Measurements from ENCODE around the gene ADAMTS6. TPM values are rescaled to one million over a fixed set of nuclear protein-coding genes. Genes with fewer than 3 reads are reported as not detected.
"Not testable (repeated sequence)": the region's sequence is repeated elsewhere in the genome, so short reads cannot be mapped to it uniquely, and the experiment has no call there.

The ADAMTS6 gene
- total RNA-seq, result 1.9 TPM

DNA sequence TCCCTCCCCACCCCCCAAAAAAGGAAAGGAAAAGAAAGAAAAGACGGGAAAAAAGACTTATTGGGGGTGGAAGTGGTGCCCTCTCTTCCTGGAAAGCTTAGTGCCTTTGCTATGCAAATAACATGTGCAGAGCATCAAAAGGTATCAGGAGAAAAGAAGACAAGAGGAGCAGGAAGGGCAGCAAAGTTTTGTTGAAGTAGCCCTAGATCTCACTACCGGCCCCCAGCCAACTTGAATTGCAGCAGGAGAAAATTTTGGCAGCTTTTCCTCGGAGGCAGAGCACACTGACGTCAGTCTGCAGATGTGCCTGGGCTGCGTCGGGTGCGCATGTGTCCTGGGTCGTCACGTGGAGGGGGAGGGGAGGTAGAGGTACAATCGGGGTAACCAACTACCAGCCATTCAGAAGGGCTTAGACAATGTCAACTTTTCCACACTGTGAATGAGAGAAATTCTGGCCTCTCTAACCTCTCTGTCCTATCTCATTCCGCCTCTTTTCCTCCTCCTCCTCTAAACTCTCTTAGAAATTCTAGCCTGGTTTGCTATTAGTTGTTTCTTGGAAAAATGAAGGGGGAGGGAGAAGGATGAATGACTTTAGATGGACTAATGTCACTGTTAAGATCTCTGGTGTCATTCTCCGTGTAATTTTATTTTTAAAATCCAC is at the start of gene ADAMTS6:
Gene ADAMTS6 (minus strand): TSS at position 286 of the 661 bp plus-strand sequence. CDS start 8,247 bp downstream, outside the sequence.
- DNase-seq (ENCODE audit: low read depth in 2 of 3, low spot score in 2 of 3), result peak in 2 of 3 donors; percentile 78 to 87

GRCh38 chr5:65530904-65531303 is 49.2 kb upstream of the ADAMTS6 start:
- no peak for DNase-seq (ENCODE audit: low read depth in 2 of 3, low spot score in 2 of 3)

DNA sequence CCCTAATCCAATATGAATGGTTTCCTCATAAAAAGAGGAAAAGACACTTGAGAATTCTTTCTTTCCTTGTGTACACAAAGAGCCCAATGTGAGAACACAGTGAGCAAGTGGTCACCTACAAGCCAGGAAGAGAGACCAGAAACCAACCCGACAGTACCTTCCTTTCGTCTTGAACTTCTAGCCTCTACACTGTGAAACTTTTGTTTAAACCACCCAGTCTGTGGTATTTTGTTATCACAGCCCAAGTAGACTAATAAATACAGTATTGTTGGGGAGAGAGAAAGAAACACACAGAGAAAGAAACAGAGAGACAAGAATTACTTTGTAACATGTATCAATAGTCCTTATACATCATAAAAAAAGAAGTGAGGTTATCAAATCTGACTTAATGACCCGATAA is 44.0 kb upstream of the ADAMTS6 start:
- DNase-seq (ENCODE audit: low read depth in 2 of 3, low spot score in 2 of 3), result no peak

DNA sequence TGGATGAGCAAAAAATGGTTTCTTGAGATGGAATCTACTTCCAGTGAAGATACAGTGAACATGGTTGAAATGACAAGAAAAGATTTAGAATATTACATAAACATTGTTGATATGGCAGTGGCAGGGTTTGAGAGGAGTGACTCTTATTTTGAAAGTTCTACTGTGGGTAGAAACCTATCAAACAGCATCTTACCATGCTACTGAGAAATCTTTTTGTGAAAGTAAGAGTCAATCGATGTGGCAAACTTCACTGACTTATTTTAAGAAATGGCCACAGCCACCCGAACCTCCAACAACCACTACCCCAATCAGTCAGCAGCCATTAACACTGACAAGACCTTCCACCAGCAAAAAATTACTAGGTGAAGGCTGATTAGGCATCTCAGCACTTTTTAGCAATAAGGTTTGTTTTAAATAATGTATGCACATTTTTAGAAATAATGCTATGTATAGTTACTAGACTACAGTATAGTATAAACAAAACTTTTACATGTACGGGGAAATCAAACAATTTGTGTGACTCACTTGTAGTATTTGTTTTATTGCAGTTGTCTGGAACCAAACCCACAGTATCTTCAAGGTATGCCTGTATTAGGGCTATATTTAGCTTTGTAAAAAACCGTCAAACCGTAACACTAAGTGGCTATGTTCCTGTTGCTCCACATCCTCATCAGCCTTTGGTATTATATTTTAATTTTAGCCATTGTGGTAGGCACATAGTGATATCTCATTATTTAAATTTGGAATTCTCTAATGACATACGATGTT is 30.6 kb upstream of the ADAMTS6 start:
- DNase-seq (ENCODE audit: low read depth in 2 of 3, low spot score in 2 of 3), result no peak

GRCh38 chr5:65508978-65509377 is 27.3 kb upstream of the ADAMTS6 start:
- no peak for DNase-seq (ENCODE audit: low read depth in 2 of 3, low spot score in 2 of 3)

DNA sequence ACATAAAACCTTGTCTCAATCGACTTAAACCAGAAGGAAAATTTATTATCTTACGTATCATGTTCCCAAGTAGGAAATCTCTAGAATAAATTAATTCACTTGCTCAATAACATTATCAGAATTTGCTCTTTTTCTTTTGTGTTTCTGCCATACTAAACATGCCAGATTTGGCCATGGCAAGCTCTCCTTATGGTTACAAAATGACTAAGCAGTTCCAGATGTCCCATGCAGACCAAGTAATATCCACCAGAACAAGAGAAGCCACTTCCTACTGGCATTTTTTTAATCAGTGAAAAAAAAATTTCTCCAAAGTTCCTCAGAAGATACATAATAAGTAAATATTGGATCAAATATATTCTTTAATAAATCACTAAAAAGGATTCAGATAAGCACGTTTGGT is 25.2 kb upstream of the ADAMTS6 start:
- DNase-seq (ENCODE audit: low read depth in 2 of 3, low spot score in 2 of 3), result peak in 2 of 3 donors; percentile 3 to 10

GRCh38 chr5:65489119-65489518 is 7.4 kb upstream of the ADAMTS6 start:
- no peak for DNase-seq (ENCODE audit: low read depth in 2 of 3, low spot score in 2 of 3)

GRCh38 chr5:65488038-65488687 is 6.4 kb upstream of the ADAMTS6 start:
- DNase-seq (ENCODE audit: low read depth in 2 of 3, low spot score in 2 of 3), result not testable (repeated sequence)

- DNase-seq (ENCODE audit: low read depth in 2 of 3, low spot score in 2 of 3), result not testable (repeated sequence)
Observed at GRCh38 chr5:65486803-65487202, 5.1 kb upstream of the ADAMTS6 start.

GRCh38 chr5:65485405-65485804 is 3.7 kb upstream of the ADAMTS6 start:
- DNase-seq (ENCODE audit: low read depth in 2 of 3, low spot score in 2 of 3), result no peak

GRCh38 chr5:65483546-65484346 is 2.0 kb upstream of the ADAMTS6 start:
- DNase-seq (ENCODE audit: low read depth in 2 of 3, low spot score in 2 of 3), result peak in 2 of 3 donors; percentile 50 to 71

DNA sequence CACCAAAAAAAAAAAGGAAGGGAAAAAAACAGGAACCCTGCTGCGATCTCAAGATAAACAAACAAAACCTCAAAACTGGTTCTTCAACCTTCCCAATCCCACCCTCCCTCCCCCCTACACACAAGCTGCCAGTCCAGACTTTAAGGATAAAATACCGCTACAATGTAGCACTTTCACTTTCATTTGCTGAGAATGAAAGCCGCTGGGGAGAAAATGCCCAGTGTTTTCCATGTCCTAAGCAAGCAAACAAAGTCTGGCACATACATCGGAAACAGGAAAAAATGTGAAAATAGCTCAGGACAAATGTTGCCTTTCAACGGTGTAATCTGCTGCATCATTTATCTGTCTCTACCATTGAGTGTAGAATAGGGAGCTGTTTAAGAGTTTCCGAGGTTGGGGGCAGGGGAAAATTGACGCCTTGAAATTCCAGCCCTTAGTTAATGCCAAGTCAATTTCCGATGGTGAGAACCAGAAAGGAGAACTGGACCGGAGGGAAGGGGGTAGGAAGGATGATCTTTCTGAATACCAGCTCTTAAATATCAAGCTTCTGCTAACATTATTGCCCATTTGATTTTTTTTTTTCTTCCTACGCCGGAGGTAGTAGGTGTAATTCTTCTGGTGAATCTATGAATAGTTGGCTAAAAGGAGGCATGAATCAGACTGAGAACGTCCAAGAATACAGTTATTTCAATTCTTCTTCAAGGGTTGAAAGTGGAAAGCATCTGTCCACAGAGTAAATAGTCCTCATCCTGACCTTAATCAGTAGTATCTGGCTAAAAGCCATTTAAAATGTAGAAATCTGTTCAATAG is 1.2 kb upstream of the ADAMTS6 start:
- peak in 1 of 3 donors; percentile 58 for DNase-seq (ENCODE audit: low read depth in 2 of 3, low spot score in 2 of 3)

GRCh38 chr5:65482296-65482735 is 596 bp upstream of the ADAMTS6 start:
- peak in 2 of 3 donors; percentile 17 to 44 for DNase-seq (ENCODE audit: low read depth in 2 of 3, low spot score in 2 of 3)

DNA sequence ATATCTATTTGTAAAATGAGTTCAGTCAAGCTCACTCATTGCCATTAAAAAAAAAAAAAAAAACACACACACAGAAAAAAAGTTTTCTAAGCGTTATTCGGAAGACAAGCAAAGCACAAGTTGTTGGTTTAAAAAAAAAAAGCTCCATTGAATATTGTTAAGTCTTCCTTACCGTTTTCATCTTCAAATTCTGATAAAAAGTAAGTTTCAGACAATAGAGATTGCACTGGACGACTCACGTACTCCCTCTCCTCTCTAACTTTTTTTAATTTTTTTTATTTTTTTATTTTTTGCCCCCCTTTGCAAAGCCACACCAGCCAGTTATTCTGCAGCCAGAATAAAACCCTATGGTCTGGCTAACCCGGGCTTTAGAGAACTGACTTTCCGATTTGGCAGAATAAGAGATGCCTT is 544 bp downstream of the ADAMTS6 start:
- peak in 1 of 3 donors; percentile 30 for DNase-seq (ENCODE audit: low read depth in 2 of 3, low spot score in 2 of 3)

DNA sequence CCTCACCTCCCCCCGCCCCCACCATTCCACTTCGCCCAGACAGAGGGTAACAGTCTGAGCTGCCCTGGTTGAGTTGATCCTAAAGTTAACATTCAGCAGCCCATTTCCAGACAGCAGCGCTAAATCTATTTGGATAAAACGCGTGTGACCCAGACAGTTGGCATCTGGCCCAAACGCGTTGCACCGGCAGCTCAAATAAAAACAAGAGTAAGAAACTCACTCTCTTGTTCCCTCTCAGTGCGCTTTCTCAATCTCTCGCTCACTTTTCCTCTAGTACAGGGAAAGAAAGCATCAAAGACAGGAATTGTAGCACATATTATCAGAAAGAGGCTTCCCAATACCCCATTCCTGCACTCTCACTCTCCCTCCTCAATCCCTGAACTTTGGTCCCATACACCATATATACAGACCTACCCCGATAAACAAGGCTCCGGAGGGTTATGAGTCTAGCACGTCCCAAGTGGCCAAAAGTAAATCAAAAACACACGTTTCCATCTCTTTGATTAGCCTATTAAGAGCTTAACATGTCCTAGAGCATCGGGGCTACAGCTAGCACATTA is 1.3 kb downstream of the ADAMTS6 start:
- DNase-seq (ENCODE audit: low read depth in 2 of 3, low spot score in 2 of 3), result peak in 2 of 3 donors; percentile 34 to 67

GRCh38 chr5:65479527-65479926 is 2.2 kb downstream of the ADAMTS6 start:
- no peak for DNase-seq (ENCODE audit: low read depth in 2 of 3, low spot score in 2 of 3)

DNA sequence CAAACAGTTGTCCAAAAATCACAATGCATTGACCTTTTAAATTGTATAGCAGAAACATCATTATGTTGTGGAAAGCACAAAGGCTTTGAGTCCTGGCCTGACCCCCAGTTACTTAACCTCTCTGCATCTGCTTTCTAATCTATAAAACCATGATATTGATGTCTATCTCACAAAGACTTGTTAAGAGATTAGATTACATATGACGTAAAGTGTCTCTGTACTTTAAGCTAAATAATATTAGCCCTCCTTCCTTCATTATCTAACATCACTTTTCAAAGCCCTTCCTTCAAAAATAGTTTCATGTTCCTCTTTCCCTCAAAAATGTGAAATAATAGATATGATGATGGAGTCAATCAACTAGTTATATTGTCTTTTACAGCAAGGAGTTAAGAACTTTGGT is 3.4 kb downstream of the ADAMTS6 start:
- DNase-seq (ENCODE audit: low read depth in 2 of 3, low spot score in 2 of 3), result no peak

DNA sequence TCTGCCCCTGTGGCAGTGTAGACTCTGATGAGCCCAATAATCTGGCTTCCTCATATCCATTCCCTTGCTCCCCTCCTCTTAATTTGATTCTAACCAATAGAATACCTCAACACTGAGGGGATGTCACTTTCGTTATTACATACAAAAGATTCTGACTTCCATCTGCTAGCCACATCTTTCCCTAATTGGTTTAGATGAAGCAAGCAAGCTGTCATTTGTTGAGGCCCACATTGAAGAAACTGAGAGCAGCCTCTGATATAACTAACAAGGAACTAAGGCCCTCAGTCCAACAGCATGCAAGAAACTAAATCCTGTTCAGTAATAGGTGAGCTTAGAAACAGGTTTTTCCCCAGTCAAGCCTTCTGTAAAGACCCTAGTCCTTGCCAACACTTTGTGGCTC is 5.8 kb downstream of the ADAMTS6 start:
- no peak for DNase-seq (ENCODE audit: low read depth in 2 of 3, low spot score in 2 of 3)

- DNase-seq (ENCODE audit: low read depth in 2 of 3, low spot score in 2 of 3), result no peak
Observed at GRCh38 chr5:65475336-65475735, 6.4 kb downstream of the ADAMTS6 start.

Data from hematopoietic multipotent progenitor cell (in vitro differentiated cells).